Measurements from ENCODE around the gene GRHL1. TPM values are rescaled to one million over a fixed set of nuclear protein-coding genes. Genes with fewer than 3 reads are reported as not detected.

GRHL1 gene
- total RNA-seq, 1 experiment from 2014 or later: 2.7 TPM

DNA sequence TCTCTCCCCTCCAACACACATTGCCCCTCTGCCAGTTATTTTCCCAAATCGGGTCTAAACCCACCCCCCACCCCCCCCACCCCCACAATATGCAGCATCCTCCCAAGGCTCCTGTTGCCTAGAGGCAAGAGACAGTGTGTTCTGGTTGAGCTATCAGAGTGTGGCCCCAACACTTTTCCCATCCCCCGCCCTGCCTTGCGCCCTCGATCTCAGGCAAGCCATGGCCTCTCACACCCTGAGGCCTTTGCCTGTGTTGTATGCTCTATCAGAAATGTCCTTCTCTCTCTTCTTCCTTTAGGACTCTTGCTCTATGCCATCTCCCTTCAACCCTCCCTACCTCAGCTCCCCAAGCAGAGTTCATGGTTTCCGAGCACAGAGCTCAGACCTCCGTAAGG, 9.5 kb upstream of the GRHL1 start:
- peaks cover 8% of the 10 kb centered on the region for H3K27me3 Mint-ChIP-seq (ENCODE audit: low read depth)
- TF ChIP-seq NFYB (CRISPR knock-in tag; conservative IDR thresholded peaks at IDR 0.05; ENCODE audit: low read depth) (no peak), ZNF396 (CRISPR knock-in tag; IDR thresholded peaks at IDR 0.05; ENCODE audit: borderline replicate concordance) (no peak), SOX15 (CRISPR knock-in tag; IDR thresholded peaks at IDR 0.05) (no peak), JAZF1 (CRISPR knock-in tag; IDR thresholded peaks at IDR 0.05) (no peak)
- TF ChIP-seq, protein P1, sequence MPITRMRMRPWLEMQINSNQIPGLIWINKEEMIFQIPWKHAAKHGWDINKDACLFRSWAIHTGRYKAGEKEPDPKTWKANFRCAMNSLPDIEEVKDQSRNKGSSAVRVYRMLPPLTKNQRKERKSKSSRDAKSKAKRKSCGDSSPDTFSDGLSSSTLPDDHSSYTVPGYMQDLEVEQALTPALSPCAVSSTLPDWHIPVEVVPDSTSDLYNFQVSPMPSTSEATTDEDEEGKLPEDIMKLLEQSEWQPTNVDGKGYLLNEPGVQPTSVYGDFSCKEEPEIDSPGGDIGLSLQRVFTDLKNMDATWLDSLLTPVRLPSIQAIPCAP (CRISPR knock-in tag; IDR thresholded peaks at IDR 0.05): no peak
- TF ChIP-seq, protein P2, sequence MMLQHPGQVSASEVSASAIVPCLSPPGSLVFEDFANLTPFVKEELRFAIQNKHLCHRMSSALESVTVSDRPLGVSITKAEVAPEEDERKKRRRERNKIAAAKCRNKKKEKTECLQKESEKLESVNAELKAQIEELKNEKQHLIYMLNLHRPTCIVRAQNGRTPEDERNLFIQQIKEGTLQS (CRISPR knock-in tag; conservative IDR thresholded peaks at IDR 0.05): no peak
- peaks cover 27% of the 10 kb centered on the region for H3K4me1 Mint-ChIP-seq
- POLR2A ChIA-PET: no interaction called here
- H3K4me3 Mint-ChIP-seq: no peak overlapping the region
- DNase-seq (ENCODE audit: low spot score): peak; percentile 15
- no peak overlapping the region; the same call in 1 of the 2 replicates for H3K27ac Mint-ChIP-seq
- no peaks in the 10 kb centered on the region for H3K36me3 Mint-ChIP-seq
- CTCF ChIA-PET: interaction anchor here (0.6 to 1.8 kb wide), 9 partner anchors 9 to 174 kb away, joined by 3 to 13 read pairs (median 4); no protein-coding TSS in a partner anchor
- peak; percentile 46 for ATAC-seq
- no peaks in the 10 kb centered on the region for H3K9me3 Mint-ChIP-seq

DNA sequence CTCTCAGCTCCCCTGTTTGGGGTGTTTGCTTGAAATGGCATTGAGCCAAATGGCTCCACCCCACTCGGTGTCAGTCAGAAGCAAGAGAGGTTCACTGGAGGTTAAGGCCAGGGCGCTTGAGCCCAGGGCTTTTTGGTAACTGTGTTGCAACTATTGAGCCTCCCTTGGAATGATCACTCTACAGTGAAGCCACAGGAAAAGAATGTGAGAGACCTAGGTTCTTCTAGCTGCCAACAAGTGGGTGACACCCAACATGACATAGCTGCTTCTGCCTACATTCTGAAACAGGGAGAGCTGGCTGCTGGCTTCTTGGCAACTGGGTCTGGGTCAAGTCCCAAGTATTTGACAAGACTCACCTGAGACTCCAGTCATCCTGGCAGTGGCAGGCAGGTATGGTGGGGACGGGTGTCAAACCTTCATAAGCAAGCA, 7.1 kb upstream of the GRHL1 start:
- no peaks in the 10 kb centered on the region for H3K9me3 Mint-ChIP-seq
- no peak overlapping the region for H3K4me3 Mint-ChIP-seq
- no peak for ATAC-seq
- ChIA-PET POLR2A (no interaction called here), CTCF (interaction anchor here (1.4 kb wide), 1 partner anchor 40 kb away, joined by 4 read pairs; no protein-coding TSS in a partner anchor)
- no peak for DNase-seq (ENCODE audit: low spot score)
- peaks cover 26% of the 10 kb centered on the region for H3K4me1 Mint-ChIP-seq
- no peak for TF ChIP-seq SMAD3 (CRISPR knock-in tag; IDR thresholded peaks at IDR 0.05; ENCODE audit: borderline replicate concordance)
- TF ChIP-seq, protein P3, sequence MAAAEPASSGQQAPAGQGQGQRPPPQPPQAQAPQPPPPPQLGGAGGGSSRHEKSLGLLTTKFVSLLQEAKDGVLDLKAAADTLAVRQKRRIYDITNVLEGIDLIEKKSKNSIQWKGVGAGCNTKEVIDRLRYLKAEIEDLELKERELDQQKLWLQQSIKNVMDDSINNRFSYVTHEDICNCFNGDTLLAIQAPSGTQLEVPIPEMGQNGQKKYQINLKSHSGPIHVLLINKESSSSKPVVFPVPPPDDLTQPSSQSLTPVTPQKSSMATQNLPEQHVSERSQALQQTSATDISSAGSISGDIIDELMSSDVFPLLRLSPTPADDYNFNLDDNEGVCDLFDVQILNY (CRISPR knock-in tag; IDR thresholded peaks at IDR 0.05): no peak
- TF ChIP-seq SOX15 (CRISPR knock-in tag; IDR thresholded peaks at IDR 0.05): no peak
- TF ChIP-seq TEAD1 (CRISPR knock-in tag; IDR thresholded peaks at IDR 0.05): no peak
- no peak for TF ChIP-seq NR2C2 (CRISPR knock-in tag; IDR thresholded peaks at IDR 0.05)
- no peak for TF ChIP-seq ATF1 (CRISPR knock-in tag; IDR thresholded peaks at IDR 0.05)
- TF ChIP-seq CBFB (CRISPR knock-in tag; IDR thresholded peaks at IDR 0.05; ENCODE audit: low read depth): no peak
- TF ChIP-seq, protein P4, sequence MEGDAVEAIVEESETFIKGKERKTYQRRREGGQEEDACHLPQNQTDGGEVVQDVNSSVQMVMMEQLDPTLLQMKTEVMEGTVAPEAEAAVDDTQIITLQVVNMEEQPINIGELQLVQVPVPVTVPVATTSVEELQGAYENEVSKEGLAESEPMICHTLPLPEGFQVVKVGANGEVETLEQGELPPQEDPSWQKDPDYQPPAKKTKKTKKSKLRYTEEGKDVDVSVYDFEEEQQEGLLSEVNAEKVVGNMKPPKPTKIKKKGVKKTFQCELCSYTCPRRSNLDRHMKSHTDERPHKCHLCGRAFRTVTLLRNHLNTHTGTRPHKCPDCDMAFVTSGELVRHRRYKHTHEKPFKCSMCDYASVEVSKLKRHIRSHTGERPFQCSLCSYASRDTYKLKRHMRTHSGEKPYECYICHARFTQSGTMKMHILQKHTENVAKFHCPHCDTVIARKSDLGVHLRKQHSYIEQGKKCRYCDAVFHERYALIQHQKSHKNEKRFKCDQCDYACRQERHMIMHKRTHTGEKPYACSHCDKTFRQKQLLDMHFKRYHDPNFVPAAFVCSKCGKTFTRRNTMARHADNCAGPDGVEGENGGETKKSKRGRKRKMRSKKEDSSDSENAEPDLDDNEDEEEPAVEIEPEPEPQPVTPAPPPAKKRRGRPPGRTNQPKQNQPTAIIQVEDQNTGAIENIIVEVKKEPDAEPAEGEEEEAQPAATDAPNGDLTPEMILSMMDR (IDR thresholded peaks at IDR 0.05): no peak
- no peak for TF ChIP-seq ZNF232 (CRISPR knock-in tag; IDR thresholded peaks at IDR 0.05)
- TF ChIP-seq MXD4 (CRISPR knock-in tag; IDR thresholded peaks at IDR 0.05; ENCODE audit: borderline replicate concordance): no peak
- no peaks in the 10 kb centered on the region for H3K36me3 Mint-ChIP-seq
- peaks cover 23% of the 10 kb centered on the region for H3K27me3 Mint-ChIP-seq (ENCODE audit: low read depth)
- no peak overlapping the region for H3K27ac Mint-ChIP-seq

DNA sequence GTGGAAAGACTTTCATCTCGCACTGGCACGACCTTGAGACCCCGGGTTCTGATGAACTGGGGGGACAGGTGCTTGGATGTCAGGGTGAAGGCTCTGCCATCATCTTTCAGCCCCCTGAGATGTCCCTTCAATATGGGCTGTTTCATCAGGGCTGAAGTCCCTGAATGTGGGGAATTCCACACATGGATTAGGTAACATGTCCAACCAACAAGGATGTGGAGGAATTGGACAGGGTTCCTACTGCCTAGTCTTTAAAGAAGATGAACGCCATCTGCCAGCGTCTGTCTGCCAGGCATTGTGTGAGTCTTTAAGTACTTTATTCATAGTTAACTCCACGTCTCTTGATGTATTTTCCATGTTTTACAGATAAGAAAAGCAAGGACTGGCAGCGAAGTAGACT, 5.9 kb upstream of the GRHL1 start:
- DNase-seq (ENCODE audit: low spot score) (no peak), ATAC-seq (no peak)
- no peaks in the 10 kb centered on the region for H3K9me3 Mint-ChIP-seq
- no peak overlapping the region for H3K27ac Mint-ChIP-seq
- H3K4me1 Mint-ChIP-seq: peaks cover 22% of the 10 kb centered on the region
- no peaks in the 10 kb centered on the region for H3K36me3 Mint-ChIP-seq
- ChIA-PET POLR2A (no interaction called here), CTCF (no interaction called here)
- no peak overlapping the region for H3K4me3 Mint-ChIP-seq
- H3K27me3 Mint-ChIP-seq (ENCODE audit: low read depth): peaks cover 36% of the 10 kb centered on the region
- TF ChIP-seq ATF1 (CRISPR knock-in tag; IDR thresholded peaks at IDR 0.05) (no peak), SMAD4 (CRISPR knock-in tag; IDR thresholded peaks at IDR 0.05) (no peak), NFATC4 (CRISPR knock-in tag; IDR thresholded peaks at IDR 0.05) (no peak)
- TF ChIP-seq, protein P5, sequence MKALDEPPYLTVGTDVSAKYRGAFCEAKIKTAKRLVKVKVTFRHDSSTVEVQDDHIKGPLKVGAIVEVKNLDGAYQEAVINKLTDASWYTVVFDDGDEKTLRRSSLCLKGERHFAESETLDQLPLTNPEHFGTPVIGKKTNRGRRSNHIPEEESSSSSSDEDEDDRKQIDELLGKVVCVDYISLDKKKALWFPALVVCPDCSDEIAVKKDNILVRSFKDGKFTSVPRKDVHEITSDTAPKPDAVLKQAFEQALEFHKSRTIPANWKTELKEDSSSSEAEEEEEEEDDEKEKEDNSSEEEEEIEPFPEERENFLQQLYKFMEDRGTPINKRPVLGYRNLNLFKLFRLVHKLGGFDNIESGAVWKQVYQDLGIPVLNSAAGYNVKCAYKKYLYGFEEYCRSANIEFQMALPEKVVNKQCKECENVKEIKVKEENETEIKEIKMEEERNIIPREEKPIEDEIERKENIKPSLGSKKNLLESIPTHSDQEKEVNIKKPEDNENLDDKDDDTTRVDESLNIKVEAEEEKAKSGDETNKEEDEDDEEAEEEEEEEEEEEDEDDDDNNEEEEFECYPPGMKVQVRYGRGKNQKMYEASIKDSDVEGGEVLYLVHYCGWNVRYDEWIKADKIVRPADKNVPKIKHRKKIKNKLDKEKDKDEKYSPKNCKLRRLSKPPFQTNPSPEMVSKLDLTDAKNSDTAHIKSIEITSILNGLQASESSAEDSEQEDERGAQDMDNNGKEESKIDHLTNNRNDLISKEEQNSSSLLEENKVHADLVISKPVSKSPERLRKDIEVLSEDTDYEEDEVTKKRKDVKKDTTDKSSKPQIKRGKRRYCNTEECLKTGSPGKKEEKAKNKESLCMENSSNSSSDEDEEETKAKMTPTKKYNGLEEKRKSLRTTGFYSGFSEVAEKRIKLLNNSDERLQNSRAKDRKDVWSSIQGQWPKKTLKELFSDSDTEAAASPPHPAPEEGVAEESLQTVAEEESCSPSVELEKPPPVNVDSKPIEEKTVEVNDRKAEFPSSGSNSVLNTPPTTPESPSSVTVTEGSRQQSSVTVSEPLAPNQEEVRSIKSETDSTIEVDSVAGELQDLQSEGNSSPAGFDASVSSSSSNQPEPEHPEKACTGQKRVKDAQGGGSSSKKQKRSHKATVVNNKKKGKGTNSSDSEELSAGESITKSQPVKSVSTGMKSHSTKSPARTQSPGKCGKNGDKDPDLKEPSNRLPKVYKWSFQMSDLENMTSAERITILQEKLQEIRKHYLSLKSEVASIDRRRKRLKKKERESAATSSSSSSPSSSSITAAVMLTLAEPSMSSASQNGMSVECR (CRISPR knock-in tag; IDR thresholded peaks at IDR 0.05; ENCODE audit: borderline replicate concordance): no peak
- TF ChIP-seq, protein P6, sequence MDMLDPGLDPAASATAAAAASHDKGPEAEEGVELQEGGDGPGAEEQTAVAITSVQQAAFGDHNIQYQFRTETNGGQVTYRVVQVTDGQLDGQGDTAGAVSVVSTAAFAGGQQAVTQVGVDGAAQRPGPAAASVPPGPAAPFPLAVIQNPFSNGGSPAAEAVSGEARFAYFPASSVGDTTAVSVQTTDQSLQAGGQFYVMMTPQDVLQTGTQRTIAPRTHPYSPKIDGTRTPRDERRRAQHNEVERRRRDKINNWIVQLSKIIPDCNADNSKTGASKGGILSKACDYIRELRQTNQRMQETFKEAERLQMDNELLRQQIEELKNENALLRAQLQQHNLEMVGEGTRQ (CRISPR knock-in tag; IDR thresholded peaks at IDR 0.05): no peak
- TF ChIP-seq, protein P7, sequence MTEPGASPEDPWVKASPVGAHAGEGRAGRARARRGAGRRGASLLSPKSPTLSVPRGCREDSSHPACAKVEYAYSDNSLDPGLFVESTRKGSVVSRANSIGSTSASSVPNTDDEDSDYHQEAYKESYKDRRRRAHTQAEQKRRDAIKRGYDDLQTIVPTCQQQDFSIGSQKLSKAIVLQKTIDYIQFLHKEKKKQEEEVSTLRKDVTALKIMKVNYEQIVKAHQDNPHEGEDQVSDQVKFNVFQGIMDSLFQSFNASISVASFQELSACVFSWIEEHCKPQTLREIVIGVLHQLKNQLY (CRISPR knock-in tag; IDR thresholded peaks at IDR 0.05): no peak
